Endothelial cell (in vitro differentiated cells): ENCODE results near the gene IFT88. TPM values are rescaled to one million over a fixed set of nuclear protein-coding genes. Genes with fewer than 3 reads are reported as not detected.

Experiments
- DNase-seq: peaks from one replicate; pipeline ENCODE4 v3.0.0; 2021; ENCODE audit warnings: low spot score
- H3K27ac Mint-ChIP-seq: one replicate; pipeline ENCODE4 v1.8.0; 2021; ENCODE audit warnings: mixed read lengths, inconsistent platforms; ENCODE audit not compliant: unreplicated experiment
- H3K27me3 Mint-ChIP-seq: one replicate; pipeline ENCODE4 v1.8.0; 2021; ENCODE audit warnings: mild to moderate bottlenecking, moderate library complexity, mixed read lengths, inconsistent platforms; ENCODE audit not compliant: unreplicated experiment
- H3K36me3 Mint-ChIP-seq: one replicate; pipeline ENCODE4 v1.8.0; 2021; ENCODE audit warnings: mild to moderate bottlenecking, low read depth, mixed read lengths, inconsistent platforms; ENCODE audit not compliant: unreplicated experiment
- H3K4me1 Mint-ChIP-seq: one replicate; pipeline ENCODE4 v1.8.0; 2021; ENCODE audit warnings: mild to moderate bottlenecking, mixed read lengths, inconsistent platforms; ENCODE audit not compliant: unreplicated experiment
- H3K4me3 Mint-ChIP-seq: one replicate; pipeline ENCODE4 v1.8.0; 2021; ENCODE audit warnings: mild to moderate bottlenecking, mixed read lengths, inconsistent platforms; ENCODE audit not compliant: unreplicated experiment
- H3K9me3 Mint-ChIP-seq: one replicate; pipeline ENCODE4 v1.8.0; 2021; ENCODE audit warnings: mixed read lengths, inconsistent platforms; ENCODE audit not compliant: unreplicated experiment
- CTCF ChIP-seq: fragments of 200-600 bp; sonication (generic); IDR thresholded peaks from one replicate; pipeline ENCODE4 v1.5.0; 2021; ENCODE audit warnings: antibody characterized with exemption; ENCODE audit not compliant: unreplicated experiment
- total RNA-seq: library from RNA; stranded (reverse); fragmentation: NEBNext Ultra II Directional; extraction: Animal tissue kit (Norgen Biotek cat#: 25700); gene quantifications from one replicate; pipeline ENCODE4 v1.2.1, GENCODE V29; 2021; ENCODE audit not compliant: unreplicated experiment

The IFT88 gene
- total RNA-seq, 1 donor from 2014 or later, result 7.8 TPM

DNA sequence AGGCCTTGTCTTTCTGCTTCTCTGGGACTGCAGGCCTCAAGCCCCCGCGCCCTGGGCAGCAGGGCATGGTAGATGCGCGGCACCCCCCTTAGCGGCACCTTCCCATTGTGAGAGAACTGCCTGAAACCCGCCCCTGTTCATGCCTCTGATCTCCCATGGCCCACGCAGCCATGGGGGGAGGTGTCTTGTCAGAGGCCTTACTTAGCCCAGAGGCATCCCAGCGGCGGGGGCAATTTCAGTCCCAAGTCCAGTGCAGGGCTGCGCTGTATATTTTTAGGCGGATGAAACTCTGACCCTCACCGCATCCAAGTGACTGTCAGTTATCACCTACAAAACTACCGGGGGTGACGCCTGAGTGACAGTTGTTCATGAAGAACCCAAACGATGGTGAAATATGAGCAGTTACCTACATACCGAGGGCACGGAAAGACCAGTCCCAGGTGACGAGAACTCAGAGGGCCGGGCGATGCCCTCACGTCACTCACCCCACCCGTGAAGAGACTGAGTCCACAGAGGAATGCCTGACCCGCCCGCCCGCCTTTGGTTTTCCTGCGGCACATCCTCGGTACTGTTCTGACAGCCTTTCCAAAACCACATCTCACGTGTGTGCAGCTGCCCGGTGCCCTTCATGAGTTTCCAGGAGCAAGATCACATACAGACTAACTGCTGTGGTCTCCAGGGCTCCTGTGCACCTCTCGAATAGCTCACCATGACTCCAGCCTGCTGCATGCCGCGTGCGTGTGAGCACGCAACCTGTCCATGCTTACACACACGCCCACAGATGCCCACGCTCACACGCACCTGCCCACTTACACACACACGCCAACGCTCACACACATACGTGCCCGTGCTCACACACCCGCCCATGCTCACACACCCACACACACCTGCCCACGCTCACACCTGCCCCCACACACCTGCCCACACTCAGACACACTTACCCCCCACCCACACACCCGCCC, 150.9 kb downstream of the IFT88 start:
- Mint-ChIP-seq H3K4me3 (no peak overlapping the region), H3K9me3 (no peaks in the 10 kb centered on the region), H3K4me1 (peaks cover 2% of the 10 kb centered on the region), H3K36me3 (no peaks in the 10 kb centered on the region), H3K27ac (no peak overlapping the region), H3K27me3 (peaks cover 11% of the 10 kb centered on the region)
- no peak for DNase-seq
- TF ChIP-seq CTCF, result no peak

DNA sequence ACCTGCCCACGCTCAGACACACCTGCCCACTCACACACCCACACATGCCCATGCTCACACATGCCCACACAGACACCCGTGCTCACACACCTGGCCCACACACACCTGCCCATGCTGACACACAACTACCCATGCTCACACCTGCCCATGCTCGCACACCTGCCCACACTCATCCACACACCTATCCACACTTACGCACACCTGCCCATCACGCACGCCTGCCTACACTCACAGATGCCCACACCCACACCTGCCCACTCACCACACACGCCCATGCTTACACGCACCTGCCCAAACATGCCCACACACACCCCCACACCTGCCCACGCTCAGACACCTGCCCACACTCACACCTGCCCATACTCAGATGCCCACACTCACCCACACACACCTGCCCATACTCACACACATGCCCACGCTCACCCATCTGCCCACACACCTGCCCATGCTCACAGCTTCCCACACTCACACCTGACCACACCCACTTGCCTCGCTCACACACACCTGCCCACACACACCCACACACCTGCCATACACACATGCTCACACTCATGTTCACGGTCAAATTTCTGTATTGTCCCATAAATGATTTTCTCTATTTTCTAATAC, 152.1 kb downstream of the IFT88 start:
- Mint-ChIP-seq H3K4me3 (no peak overlapping the region), H3K36me3 (no peaks in the 10 kb centered on the region), H3K27me3 (peaks cover 10% of the 10 kb centered on the region), H3K4me1 (peaks cover 2% of the 10 kb centered on the region), H3K9me3 (no peaks in the 10 kb centered on the region), H3K27ac (no peak overlapping the region)
- TF ChIP-seq CTCF, result no peak
- DNase-seq, result no peak

DNA sequence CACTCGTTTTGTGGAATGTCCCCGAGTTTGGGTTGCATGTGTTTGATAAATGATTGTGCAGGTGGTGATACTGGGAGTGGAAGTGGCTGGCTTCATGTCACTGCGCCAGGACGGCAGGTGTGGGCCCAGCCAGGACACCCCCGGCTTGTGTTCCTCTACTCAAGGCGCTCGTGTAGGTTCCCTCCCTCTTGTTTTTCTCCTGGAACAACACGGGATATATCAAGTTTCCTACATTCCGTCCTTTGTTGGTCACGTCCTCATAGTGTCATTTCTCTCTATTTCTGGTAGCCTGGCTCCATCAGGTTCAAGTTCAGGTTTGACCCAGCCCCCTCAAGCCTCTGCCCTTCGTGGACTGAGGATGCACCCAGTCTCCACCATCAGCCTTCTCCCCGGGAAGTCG, 152.8 kb downstream of the IFT88 start:
- H3K4me1 Mint-ChIP-seq, result peaks cover 2% of the 10 kb centered on the region
- no peaks in the 10 kb centered on the region for H3K9me3 Mint-ChIP-seq
- no peak for TF ChIP-seq CTCF
- H3K36me3 Mint-ChIP-seq, result no peaks in the 10 kb centered on the region
- no peak overlapping the region for H3K4me3 Mint-ChIP-seq
- no peak overlapping the region for H3K27ac Mint-ChIP-seq
- peaks cover 9% of the 10 kb centered on the region for H3K27me3 Mint-ChIP-seq
- no peak for DNase-seq

DNA sequence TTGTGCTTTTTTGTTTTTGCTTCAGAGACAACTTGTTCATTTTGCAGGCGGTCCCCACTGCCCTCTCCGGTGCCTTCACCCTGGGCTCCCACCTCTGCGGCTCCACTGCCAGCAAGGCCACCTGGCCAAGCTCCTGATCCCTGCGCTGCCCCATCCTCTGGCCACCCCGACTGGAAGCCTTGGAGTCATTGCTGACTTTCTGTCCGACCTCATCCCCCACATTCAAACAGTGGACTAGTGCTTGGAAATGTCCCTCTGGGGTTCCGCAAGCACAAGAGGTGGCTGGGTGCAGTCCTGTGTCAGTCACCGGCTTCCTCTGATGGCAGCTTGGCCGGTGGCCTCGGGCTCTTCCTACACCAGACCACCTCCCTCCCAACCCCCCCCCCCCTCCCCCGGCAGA, 153.5 kb downstream of the IFT88 start:
- no peak for DNase-seq
- Mint-ChIP-seq H3K27ac (no peak overlapping the region), H3K4me3 (no peak overlapping the region), H3K9me3 (no peaks in the 10 kb centered on the region), H3K27me3 (peaks cover 9% of the 10 kb centered on the region), H3K4me1 (peaks cover 2% of the 10 kb centered on the region), H3K36me3 (no peaks in the 10 kb centered on the region)
- TF ChIP-seq CTCF, result no peak

GRCh38 chr13:20721058-20721453, 154.1 kb downstream of the IFT88 start:
- Mint-ChIP-seq H3K4me1 (peaks cover 2% of the 10 kb centered on the region), H3K36me3 (no peaks in the 10 kb centered on the region), H3K27me3 (peaks cover 9% of the 10 kb centered on the region), H3K9me3 (no peaks in the 10 kb centered on the region), H3K27ac (no peak overlapping the region), H3K4me3 (no peak overlapping the region)
- TF ChIP-seq CTCF, result no peak
- DNase-seq, result no peak
